WERI-Rb-1 (cell line): Measurements from ENCODE around the gene RSF1.
"Not testable (repeated sequence)": the region's sequence is repeated elsewhere in the genome, so short reads cannot be mapped to it uniquely, and the experiment has no call there.

ENCODE experiments used
- DNase-seq: peaks from one replicate; pipeline ENCODE4 v3.0.0-alpha.2; 2020
- H3K27ac ChIP-seq: fragments of 250-450 bp; sonication (Bioruptor Pico); 2 replicates; pipeline ENCODE4 v1.5.1; 2020; ENCODE audit warnings: mild to moderate bottlenecking, moderate library complexity
- H3K27me3 ChIP-seq: fragments of 250-450 bp; sonication (Bioruptor Pico); 2 replicates; pipeline ENCODE4 v1.5.1; 2021; ENCODE audit warnings: mild to moderate bottlenecking, low read depth, moderate library complexity; ENCODE audit not compliant: insufficient read depth, severe bottlenecking
- H3K36me3 ChIP-seq: fragments of 250-450 bp; sonication (Bioruptor Pico); 2 replicates; pipeline ENCODE4 v1.5.1; 2020; ENCODE audit warnings: mild to moderate bottlenecking, moderate library complexity
- H3K4me3 ChIP-seq: 2 replicates; pipeline ENCODE4 v1.5.1; 2011; ENCODE audit warnings: low read depth, mild to moderate bottlenecking, control low read depth, low read length
- H3K9me3 ChIP-seq: fragments of 250-450 bp; sonication (Bioruptor Pico); 2 replicates; pipeline ENCODE4 v1.5.1; 2021; ENCODE audit warnings: mild to moderate bottlenecking, moderate library complexity; ENCODE audit not compliant: severe bottlenecking
- TF ChIP-seq, protein P1 (sequence below): IDR thresholded peaks from 2 replicates; pipeline ENCODE4 v1.5.1; 2011; ENCODE audit warnings: low read depth, mild to moderate bottlenecking, control low read depth, inconsistent platforms, low read length

Gene RSF1

GRCh38 chr11:77820565-77821348, at the start of gene RSF1, which contains the start of gene AAMDC:
TSS of gene RSF1 (minus strand) at chr11:77820722. CDS start at chr11:77820714, 8 bp downstream.
TSS of gene AAMDC (plus strand) at chr11:77821144. CDS start at chr11:77842497, 21,353 bp downstream.
- peak within 1 kb of the TSS; percentile 95 for H3K27ac ChIP-seq
- peak within 1 kb of the TSS; percentile 100 for H3K4me3 ChIP-seq
- TF ChIP-seq, protein P1, sequence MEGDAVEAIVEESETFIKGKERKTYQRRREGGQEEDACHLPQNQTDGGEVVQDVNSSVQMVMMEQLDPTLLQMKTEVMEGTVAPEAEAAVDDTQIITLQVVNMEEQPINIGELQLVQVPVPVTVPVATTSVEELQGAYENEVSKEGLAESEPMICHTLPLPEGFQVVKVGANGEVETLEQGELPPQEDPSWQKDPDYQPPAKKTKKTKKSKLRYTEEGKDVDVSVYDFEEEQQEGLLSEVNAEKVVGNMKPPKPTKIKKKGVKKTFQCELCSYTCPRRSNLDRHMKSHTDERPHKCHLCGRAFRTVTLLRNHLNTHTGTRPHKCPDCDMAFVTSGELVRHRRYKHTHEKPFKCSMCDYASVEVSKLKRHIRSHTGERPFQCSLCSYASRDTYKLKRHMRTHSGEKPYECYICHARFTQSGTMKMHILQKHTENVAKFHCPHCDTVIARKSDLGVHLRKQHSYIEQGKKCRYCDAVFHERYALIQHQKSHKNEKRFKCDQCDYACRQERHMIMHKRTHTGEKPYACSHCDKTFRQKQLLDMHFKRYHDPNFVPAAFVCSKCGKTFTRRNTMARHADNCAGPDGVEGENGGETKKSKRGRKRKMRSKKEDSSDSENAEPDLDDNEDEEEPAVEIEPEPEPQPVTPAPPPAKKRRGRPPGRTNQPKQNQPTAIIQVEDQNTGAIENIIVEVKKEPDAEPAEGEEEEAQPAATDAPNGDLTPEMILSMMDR: peak; percentile 87

GRCh38 chr11:77868744-77869143, 48.2 kb upstream of the RSF1 start:
- DNase-seq: no peak
- peaks cover 21% of the 10 kb centered on the region for H3K36me3 ChIP-seq
- H3K27ac ChIP-seq: no peak overlapping the region
- H3K4me3 ChIP-seq: no peak overlapping the region
- TF ChIP-seq, protein P1: no peak
- H3K9me3 ChIP-seq: no peaks in the 10 kb centered on the region
- no peaks in the 10 kb centered on the region for H3K27me3 ChIP-seq

More at GRCh38 chr11:77820565-77821348, at the start of gene RSF1, which contains the start of gene AAMDC:
- Histone ChIP-seq H3K27me3 (no peaks in the 10 kb centered on the region), H3K36me3 (peaks cover 5% of the 10 kb centered on the region), H3K9me3 (no peaks in the 10 kb centered on the region)
- DNase-seq: peak; percentile 99

DNA sequence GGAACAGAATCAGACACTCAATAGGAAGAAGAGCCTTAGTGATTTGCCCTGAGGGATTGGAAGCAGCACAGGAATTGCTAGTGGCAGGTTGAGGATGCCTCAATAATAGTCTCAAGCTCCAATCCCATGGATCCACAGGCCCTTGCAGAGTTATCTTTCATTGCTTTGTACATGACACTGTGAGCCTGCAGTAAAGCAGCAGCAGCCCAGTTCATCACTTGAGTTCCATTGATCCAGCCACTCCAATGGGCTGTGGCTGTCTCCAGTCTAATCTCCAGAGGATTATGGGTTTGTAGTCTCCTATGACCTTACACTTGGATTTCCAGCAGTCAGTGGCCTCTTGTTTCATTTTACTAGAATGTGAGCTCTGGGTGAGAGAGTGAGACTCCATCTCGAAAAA, 45.8 kb upstream of the RSF1 start:
- TF ChIP-seq, protein P1: no peak
- Histone ChIP-seq H3K36me3 (peaks cover 15% of the 10 kb centered on the region), H3K27ac (peak overlapping the region; percentile 4), H3K4me3 (no peak overlapping the region), H3K9me3 (no peaks in the 10 kb centered on the region), H3K27me3 (no peaks in the 10 kb centered on the region)
- peak; percentile 60 for DNase-seq

- no peak for DNase-seq
- peak overlapping the region; percentile 4 for H3K27ac ChIP-seq
- TF ChIP-seq, protein P1: no peak
- H3K36me3 ChIP-seq: peaks cover 12% of the 10 kb centered on the region
- H3K9me3 ChIP-seq: no peaks in the 10 kb centered on the region
- no peak overlapping the region for H3K4me3 ChIP-seq
- no peaks in the 10 kb centered on the region for H3K27me3 ChIP-seq
These were observed 45.3 kb upstream of the RSF1 start for GRCh38 chr11:77865805-77866204.

DNA sequence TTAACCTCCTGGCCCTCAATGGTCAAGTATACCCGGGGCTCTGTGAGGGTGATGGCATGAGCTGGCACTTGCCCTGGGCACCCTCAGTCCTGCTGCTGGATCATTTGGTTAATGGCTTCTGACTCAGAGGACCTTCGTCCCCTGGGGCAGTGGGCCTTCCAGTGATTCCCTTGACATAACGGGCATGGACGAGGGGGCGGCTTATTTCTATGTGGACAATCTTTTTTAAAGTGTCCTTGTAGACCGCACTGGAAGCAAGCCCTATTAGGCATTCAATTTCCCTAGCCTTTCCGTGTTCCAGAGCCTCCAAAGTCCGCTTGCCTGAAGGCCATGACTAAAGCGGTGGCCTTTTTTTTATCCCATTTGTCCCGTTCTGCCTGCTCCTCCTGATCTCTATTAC, 40.9 kb upstream of the RSF1 start:
- not testable (repeated sequence) for H3K27me3 ChIP-seq, H3K4me3 ChIP-seq

DNA sequence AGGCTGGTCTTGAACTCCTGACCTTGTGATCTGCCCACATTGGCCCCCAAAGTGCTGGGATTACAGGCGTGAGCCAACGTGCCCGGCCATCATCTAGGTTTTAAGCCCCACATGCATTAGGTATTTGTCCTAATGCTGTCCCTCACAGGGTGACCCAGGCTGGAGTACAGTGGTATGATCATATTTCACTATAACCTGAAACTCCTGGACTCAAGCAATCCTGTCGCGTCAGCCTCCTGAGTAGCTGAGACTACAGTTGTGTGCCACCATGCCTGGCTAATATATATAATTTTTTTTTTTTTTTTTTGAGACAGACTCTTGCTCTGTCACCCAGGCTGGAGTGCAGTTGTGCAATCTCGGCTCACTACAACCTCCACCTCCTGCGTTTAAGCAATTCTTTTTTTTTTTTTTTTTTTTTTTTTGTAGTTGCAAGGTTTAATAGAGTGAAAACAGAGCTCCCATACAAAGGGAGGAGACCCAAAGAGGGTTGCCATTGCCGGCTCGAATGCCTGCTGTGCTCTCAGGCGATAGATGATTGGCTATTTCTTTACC, 37.5 kb upstream of the RSF1 start:
- DNase-seq, H3K27ac ChIP-seq, H3K4me3 ChIP-seq, H3K27me3 ChIP-seq, H3K9me3 ChIP-seq: not testable (repeated sequence)
- H3K36me3 ChIP-seq: peaks cover 24% of the 10 kb centered on the region

More for the DNA sequence above, 40.9 kb upstream of the RSF1 start:
- H3K36me3 ChIP-seq, H3K9me3 ChIP-seq, H3K27ac ChIP-seq, DNase-seq: not testable (repeated sequence)
